ENCODE measurements around the gene TKT. TPM values are rescaled to one million over a fixed set of nuclear protein-coding genes. Genes with fewer than 3 reads are reported as not detected.

The TKT gene
- total and polyA plus RNA-seq, 2 of the 4 experiments (the other 2 are of a cell fraction) = 280 to 349 TPM

GRCh38 chr3:53175613-53176540 is 79.9 kb downstream of the TKT start:
- Histone ChIP-seq H4K5ac (ENCODE audit: low read depth, low read length) (no peak overlapping the region), H4K20me1 (ENCODE audit: insufficient read depth, low read length) (peaks cover 10% of the 10 kb centered on the region; the same call in 1 of the 2 replicates), H3K9me3 (ENCODE audit: control insufficient read depth, insufficient read depth, low read length) (no peaks in the 10 kb centered on the region), H3K4ac (ENCODE audit: low read depth, low read length) (no peak overlapping the region), H4K91ac (ENCODE audit: insufficient read depth, low read depth, low read length) (no peak overlapping the region), H2BK5ac (ENCODE audit: low read depth, low read length, poor library complexity, severe bottlenecking) (no peak overlapping the region), H3K79me1 (ENCODE audit: low read depth in 1 of 2, low read length in 2 of 2) (peaks cover 0 to 37% of the 10 kb centered on the region in 2 experiments), H3K56ac (ENCODE audit: extremely low read depth, insufficient read depth, low read length) (no peak overlapping the region), H3K36me3 (ENCODE audit: control insufficient read depth, insufficient read depth, low read length) (peaks cover 20% of the 10 kb centered on the region), H3K27ac (ENCODE audit: insufficient read depth, low read length) (no peak overlapping the region), H3K18ac (ENCODE audit: low read depth, low read length) (no peak overlapping the region), H3K14ac (replicated peaks; ENCODE audit: low read depth, low read length) (no peak overlapping the region), H2AK5ac (ENCODE audit: low read depth, low read length) (no peak overlapping the region), H2BK20ac (ENCODE audit: low read depth, low read length) (no peak overlapping the region), H3K4me3 (ENCODE audit: insufficient read depth, low read depth, low read length) (no peak overlapping the region), H3K23ac (ENCODE audit: low read depth, low read length) (no peak overlapping the region), H2AFZ (replicated peaks; ENCODE audit: low read length, poor library complexity) (peak overlapping the region; percentile 49), H2BK15ac (ENCODE audit: low read depth, low read length) (no peak overlapping the region), H3K4me1 (ENCODE audit: control insufficient read depth, insufficient read depth, low read length) (no peaks in the 10 kb centered on the region), H2AK9ac (replicated peaks; ENCODE audit: low read depth, low read length, poor library complexity) (peak overlapping the region; percentile 60), H3K4me2 (ENCODE audit: low read depth, low read length) (no peak overlapping the region), H4K8ac (ENCODE audit: low read depth in 2 of 2, low read length in 2 of 2) (no peak overlapping the region), H3K9ac (ENCODE audit: low read depth, low read length) (no peak overlapping the region), H3K27me3 (ENCODE audit: control insufficient read depth, insufficient read depth, low read length) (no peaks in the 10 kb centered on the region), H2BK120ac (ENCODE audit: low read depth, low read length) (no peak overlapping the region), H3K9me1 (ENCODE audit: insufficient read depth, low read length) (peaks cover 6% of the 10 kb centered on the region; the same call in 1 of the 2 replicates)
- DNase-seq = peak; percentile 39
- peak; percentile 72 for ATAC-seq (ENCODE audit: low read depth)
- dilution Hi-C loops (cut with HindIII; ENCODE audit: low sequenced_read_pairs, unreplicated experiment) (no loop called here), intact Hi-C loops (cut with micrococcal nuclease) (no loop called here), in situ Hi-C loops (cut with MboI; ENCODE audit: low sequenced_read_pairs) (no loop called here)
- ChIA-PET CTCF (interaction anchor here (0.6 kb wide), 1 partner anchor 1850 kb away, joined by 3 read pairs; no protein-coding TSS in a partner anchor), POLR2A (ENCODE audit: unreplicated experiment) (no interaction called here)
- no TSS peak for BruUV-seq (replicated peaks)
- TF ChIP-seq MXI1 (IDR thresholded peaks at IDR 0.05; ENCODE audit: borderline replicate concordance, low read depth, low read length) = no peak
- 97% methylated on average over 4 of the region's 9 CpGs; no CpG with 5 or more reads in 1 of the 2 experiments for WGBS, 2 experiments (ENCODE audit: extremely low coverage in 2 of 2, insufficient read length in 1 of 2)

Small RNAs within 50 kb of the gene (microRNA-seq; reads per million reads assigned to microRNA genes)
- not detected for gene RF00019 (ENCODE audit: insufficient read depth, insufficient read length)

Small RNAs within 50 kb of the gene (small RNA-seq; reads per million reads assigned to genes)
- 0 reads per million in 5 experiments for gene RF00019

Other genes starting within 250 kb of the TKT start
- gene SFMBT1, start 209.9 kb downstream of the TKT start, total RNA-seq (2012; rRNA removed) = 1.8 and 3.6 TPM in 2 replicates
- gene SFMBT1, start 209.9 kb downstream of the TKT start, polyA plus RNA-seq (2012; rRNA removed) = 0.92 and 1.0 TPM in 2 replicates
- gene RFT1, start 125.6 kb downstream of the TKT start, total RNA-seq (2012; rRNA removed) = 23.5 and 28.6 TPM in 2 replicates
- gene RFT1, start 125.6 kb downstream of the TKT start, polyA plus RNA-seq (2012; rRNA removed) = 11.6 and 14.5 TPM in 2 replicates
- 3.3 and 4.3 TPM in 2 replicates for gene PRKCD, start 94.8 kb downstream of the TKT start, total RNA-seq (2012; rRNA removed)
- 19.0 TPM in 2 replicates for gene PRKCD, start 94.8 kb downstream of the TKT start, polyA plus RNA-seq (2012; rRNA removed)
- 18.6 and 30.1 TPM in 2 replicates for gene DCP1A, start 91.5 kb upstream of the TKT start, total RNA-seq (2012; rRNA removed)
- 13.2 and 14.6 TPM in 2 replicates for gene DCP1A, start 91.5 kb upstream of the TKT start, polyA plus RNA-seq (2012; rRNA removed)
- under 0.01 TPM in 1 of 2 replicates, not detected in the other for gene CACNA1D, start 238.6 kb upstream of the TKT start, total RNA-seq (2012; rRNA removed)
- 0.07 TPM in 2 replicates for gene CACNA1D, start 238.6 kb upstream of the TKT start, polyA plus RNA-seq (2012; rRNA removed)

Data from IMR-90 (cell line).